ENCODE measurements around the gene AQP12B. TPM values are rescaled to one million over a fixed set of nuclear protein-coding genes. Genes with fewer than 3 reads are reported as not detected.

The AQP12B gene
- polyA plus RNA-seq, 1 of the 3 experiments (the other 2 are of a cell fraction) = not detected

GRCh38 chr2:240688553-240688919 is 5.9 kb upstream of the AQP12B start (continued):
- TF ChIP-seq RXRA (IDR thresholded peaks at IDR 0.05; ENCODE audit: borderline replicate concordance, low read depth) = no peak
- no peak for TF ChIP-seq SMC3 (IDR thresholded peaks at IDR 0.05; ENCODE audit: low read depth, low read length)
- TF ChIP-seq FOXJ3 (CRISPR knock-in tag; IDR thresholded peaks at IDR 0.05) = no peak
- TF ChIP-seq NRF1 (IDR thresholded peaks at IDR 0.05; ENCODE audit: low read depth, low read length) = no peak
- no peak for TF ChIP-seq EZH2phosphoT487 (IDR thresholded peaks at IDR 0.05; ENCODE audit: borderline replicate concordance, low read depth)

- no peaks in the 10 kb centered on the region for H3F3A ChIP-seq (replicated peaks; ENCODE audit: insufficient read depth)
- H3K9ac ChIP-seq = no peak overlapping the region
- no peaks in the 10 kb centered on the region for H3K36me3 ChIP-seq (replicated peaks in 1 of 2; ENCODE audit: control insufficient read depth in 1 of 2, insufficient read depth in 2 of 2, low read length in 1 of 2)
- no peaks in the 10 kb centered on the region; the same call in 1 of the 2 replicates for H3K27me3 ChIP-seq (ENCODE audit: insufficient read depth)
- WGBS (ENCODE audit: low lambda C conversion rate) = 53% methylated on average over 9 of the region's 14 CpGs
- no peaks in the 10 kb centered on the region for H3K4me1 ChIP-seq (ENCODE audit: control insufficient read depth in 1 of 2, insufficient read depth in 2 of 2, low read depth in 1 of 2, low read length in 1 of 2)
- ChIA-PET POLR2A (no interaction called here), CTCF (interaction anchor here (2.0 kb wide), 1 partner anchor 153 kb away, joined by 6 read pairs; no protein-coding TSS in a partner anchor)
- no peaks in the 10 kb centered on the region for H4K20me1 ChIP-seq (ENCODE audit: insufficient read depth)
- no peaks in the 10 kb centered on the region for H3K9me2 ChIP-seq
- no peak overlapping the region for H2AFZ ChIP-seq (ENCODE audit: low read depth)
- H3K79me2 ChIP-seq (ENCODE audit: insufficient read depth) = no peaks in the 10 kb centered on the region
- no peak for DNase-seq
- H3K9me3 ChIP-seq = no peaks in the 10 kb centered on the region
- no peak overlapping the region for H3K4me2 ChIP-seq
- H3K27ac ChIP-seq (ENCODE audit: low read depth in 2 of 2, low read length in 1 of 2) = no peak overlapping the region
- no peak overlapping the region for H3K4me3 ChIP-seq (ENCODE audit: low read depth in 2 of 2, low read length in 1 of 2)
- TF ChIP-seq TAF1 (IDR thresholded peaks at IDR 0.05; ENCODE audit: borderline replicate concordance, low read depth, low read length) = no peak
- TF ChIP-seq USF1 (IDR thresholded peaks at IDR 0.05; ENCODE audit: borderline replicate concordance, low read depth) = no peak
- no peak for TF ChIP-seq ZBTB33 (IDR thresholded peaks at IDR 0.05; ENCODE audit: borderline replicate concordance, low read depth)
- no peak for TF ChIP-seq FOSL2 (IDR thresholded peaks at IDR 0.05; ENCODE audit: borderline replicate concordance, low read depth)
- TF ChIP-seq RFX5 (IDR thresholded peaks at IDR 0.05; ENCODE audit: low read length) = no peak
- TF ChIP-seq GATA2 (CRISPR knock-in tag; IDR thresholded peaks at IDR 0.05) = no peak
Measured at GRCh38 chr2:240687741-240688552, 5.3 kb upstream of the AQP12B start.

All from SK-N-SH (cell line).